GM19463 (cell line): Measurements from ENCODE around the gene WDR1.

ENCODE experiments used
- ATAC-seq: cut with Tn5 transposase; IDR thresholded peaks from one replicate; pipeline ENCODE4 v1.9.1; 2021; ENCODE audit warnings: mild to moderate bottlenecking, moderate library complexity; ENCODE audit not compliant: unreplicated experiment

Gene WDR1

GRCh38 chr4:10116569-10117358 lies at the start of gene WDR1:
TSS of gene WDR1 (minus strand) at chr4:10116799. CDS start at chr4:10116666, 133 bp downstream.
- ATAC-seq = peak; percentile 86

- no peak for ATAC-seq
Observed at GRCh38 chr4:10164877-10165283, 48.3 kb upstream of the WDR1 start.

GRCh38 chr4:10163296-10163695 lies 46.7 kb upstream of the WDR1 start:
- no peak for ATAC-seq

- no peak for ATAC-seq
Observed at GRCh38 chr4:10162341-10163000, 45.9 kb upstream of the WDR1 start.

GRCh38 chr4:10161840-10162239 lies 45.2 kb upstream of the WDR1 start:
- no peak for ATAC-seq

- ATAC-seq = no peak
Observed at GRCh38 chr4:10161146-10161545, 44.5 kb upstream of the WDR1 start.

- ATAC-seq = no peak
Observed at GRCh38 chr4:10160281-10160856, 43.8 kb upstream of the WDR1 start.

GRCh38 chr4:10159671-10160070 lies 43.1 kb upstream of the WDR1 start:
- ATAC-seq = no peak

- ATAC-seq = no peak
Observed at GRCh38 chr4:10158333-10158942, 41.8 kb upstream of the WDR1 start.

GRCh38 chr4:10157478-10158332 lies 41.1 kb upstream of the WDR1 start:
- peak; percentile 72 for ATAC-seq

- ATAC-seq = no peak
Observed at GRCh38 chr4:10154241-10154640, 37.6 kb upstream of the WDR1 start.

- peak; percentile 30 for ATAC-seq
Observed at GRCh38 chr4:10153161-10153560, 36.6 kb upstream of the WDR1 start.

- ATAC-seq = peak; percentile 64
Observed at GRCh38 chr4:10151182-10151581, 34.6 kb upstream of the WDR1 start.

- no peak for ATAC-seq
Observed at GRCh38 chr4:10144966-10145365, 28.4 kb upstream of the WDR1 start.

GRCh38 chr4:10144479-10144878 lies 27.9 kb upstream of the WDR1 start:
- no peak for ATAC-seq

GRCh38 chr4:10143171-10143570 lies 26.6 kb upstream of the WDR1 start:
- no peak for ATAC-seq

- no peak for ATAC-seq
Observed at GRCh38 chr4:10140866-10141759, 24.5 kb upstream of the WDR1 start.

GRCh38 chr4:10139518-10139917 lies 22.9 kb upstream of the WDR1 start:
- no peak for ATAC-seq

GRCh38 chr4:10135260-10135659 lies 18.7 kb upstream of the WDR1 start:
- no peak for ATAC-seq

- no peak for ATAC-seq
Observed at GRCh38 chr4:10134141-10134540, 17.5 kb upstream of the WDR1 start.
